ENCODE data around the gene SH3D19.

DNA sequence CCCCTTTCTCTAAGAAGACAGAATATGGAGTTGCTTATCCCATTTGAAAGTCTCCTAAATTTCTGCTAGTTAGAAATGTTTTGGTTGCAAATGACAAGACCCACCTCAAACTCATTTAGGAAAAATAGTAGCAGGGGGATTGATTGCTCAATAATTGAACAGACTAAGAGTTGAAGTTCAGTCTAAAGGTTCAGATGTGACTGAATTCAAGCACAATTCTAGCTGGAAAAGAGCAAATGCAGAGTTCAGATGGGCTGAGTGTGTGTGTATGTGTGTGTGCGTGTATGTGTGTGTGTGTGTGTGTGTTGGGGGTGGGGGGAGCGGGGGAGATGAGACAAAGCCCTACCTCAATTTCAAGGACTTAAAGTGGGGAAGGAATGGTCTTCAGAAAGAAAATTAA lies 35.7 kb upstream of the SH3D19 start:
- TF ChIP-seq CTCF (IDR thresholded peaks at IDR 0.05), result no peak
- no peak for TF ChIP-seq EP300 (IDR thresholded peaks at IDR 0.05)

Data from ovary (tissue), 3 donors.